Ectodermal cell (in vitro differentiated cells): ENCODE data around the gene HOXD11.

Source experiments
- H3K27ac ChIP-seq: 2 replicates; pipeline ENCODE4 v1.7.0; 2013; ENCODE audit warnings: mild to moderate bottlenecking, low read depth, low read length; ENCODE audit not compliant: insufficient read depth, poor library complexity, severe bottlenecking
- H3K27me3 ChIP-seq: 2 replicates; pipeline ENCODE4 v1.7.0; 2013; ENCODE audit warnings: mild to moderate bottlenecking, low read length; ENCODE audit not compliant: insufficient read depth, control insufficient read depth, poor library complexity, severe bottlenecking
- H3K36me3 ChIP-seq: one replicate; pipeline ENCODE4 v1.7.0; 2013; ENCODE audit warnings: low read length; ENCODE audit not compliant: control insufficient read depth, insufficient read depth
- H3K4me1 ChIP-seq: one replicate; pipeline ENCODE4 v1.7.0; 2013; ENCODE audit warnings: low read length; ENCODE audit not compliant: control insufficient read depth, insufficient read depth
- H3K4me3 ChIP-seq: 2 replicates; pipeline ENCODE4 v1.7.0; 2013; ENCODE audit warnings: low read depth, low read length, control low read depth; ENCODE audit not compliant: insufficient read depth
- H3K9me3 ChIP-seq: 2 replicates; pipeline ENCODE4 v1.7.0; 2013; ENCODE audit warnings: mild to moderate bottlenecking, low read length, moderate library complexity; ENCODE audit not compliant: control insufficient read depth
- WGBS, 2 experiments: methylation state at CpG; one replicate each; pipeline ENCODE4 v1.1.7; 2013; ENCODE audit warnings: missing lambda C conversion rate in 2 of 2; 5-methylcytosine and 5-hydroxymethylcytosine counted together

Gene HOXD11

GRCh38 chr2:176101216-176101830 lies 5.8 kb upstream of the HOXD11 start:
- Histone ChIP-seq H3K4me3 (no peak overlapping the region), H3K27ac (no peak overlapping the region), H3K36me3 (no peaks in the 10 kb centered on the region), H3K9me3 (no peaks in the 10 kb centered on the region), H3K4me1 (no peaks in the 10 kb centered on the region), H3K27me3 (peaks cover 100% of the 10 kb centered on the region)
- 13 to 14% methylated on average over 2 of the region's 2 CpGs for WGBS, 2 experiments

DNA sequence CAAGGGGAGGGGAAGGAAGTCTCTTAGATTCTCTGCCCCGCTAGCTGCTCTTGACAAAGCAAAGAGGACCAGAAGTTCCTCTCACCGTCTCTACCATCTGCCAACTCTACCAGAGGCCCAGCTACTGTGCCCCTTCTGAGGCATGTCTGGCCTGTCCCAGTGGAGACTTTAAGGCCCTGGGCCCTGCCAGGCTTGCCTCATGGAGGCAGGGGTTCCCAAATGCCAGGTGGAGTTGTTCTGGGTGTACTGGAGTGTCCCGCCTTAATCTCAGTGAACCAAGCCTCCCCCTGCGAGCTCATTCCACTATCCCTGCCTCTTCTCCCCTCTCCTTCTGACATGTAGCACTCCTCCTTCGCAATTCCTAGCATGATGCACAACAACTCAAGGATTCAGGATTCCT lies 5.2 kb upstream of the HOXD11 start:
- Histone ChIP-seq H3K36me3 (no peaks in the 10 kb centered on the region), H3K27ac (no peak overlapping the region), H3K9me3 (no peaks in the 10 kb centered on the region), H3K4me3 (no peak overlapping the region), H3K27me3 (peaks cover 100% of the 10 kb centered on the region), H3K4me1 (no peaks in the 10 kb centered on the region)
- 23 to 28% methylated on average over 5 of the region's 5 CpGs for WGBS, 2 experiments

- H3K27me3 ChIP-seq: peaks cover 100% of the 10 kb centered on the region
- WGBS, 2 experiments: 18 to 20% methylated on average over 7 of the region's 7 CpGs
- no peak overlapping the region for H3K27ac ChIP-seq
- H3K9me3 ChIP-seq: no peaks in the 10 kb centered on the region
- H3K4me1 ChIP-seq: no peaks in the 10 kb centered on the region
- H3K36me3 ChIP-seq: no peaks in the 10 kb centered on the region
- H3K4me3 ChIP-seq: no peak overlapping the region
Observed at GRCh38 chr2:176102309-176102866, 4.7 kb upstream of the HOXD11 start.

GRCh38 chr2:176103194-176103593 lies 3.9 kb upstream of the HOXD11 start:
- 3 to 7% methylated on average over 4 of the region's 7 CpGs for WGBS, 2 experiments
- Histone ChIP-seq H3K9me3 (no peaks in the 10 kb centered on the region), H3K27ac (no peak overlapping the region), H3K27me3 (peaks cover 100% of the 10 kb centered on the region), H3K36me3 (no peaks in the 10 kb centered on the region), H3K4me1 (no peaks in the 10 kb centered on the region), H3K4me3 (no peak overlapping the region)

GRCh38 chr2:176103742-176104315 lies 3.3 kb upstream of the HOXD11 start:
- no peaks in the 10 kb centered on the region for H3K36me3 ChIP-seq
- H3K4me1 ChIP-seq: no peaks in the 10 kb centered on the region
- no peaks in the 10 kb centered on the region for H3K9me3 ChIP-seq
- no peak overlapping the region for H3K27ac ChIP-seq
- 1 to 4% methylated on average over 17 of the region's 17 CpGs for WGBS, 2 experiments
- no peak overlapping the region for H3K4me3 ChIP-seq
- H3K27me3 ChIP-seq: peaks cover 100% of the 10 kb centered on the region

GRCh38 chr2:176104316-176105077 lies 2.6 kb upstream of the HOXD11 start:
- no peaks in the 10 kb centered on the region for H3K4me1 ChIP-seq
- H3K27ac ChIP-seq: no peak overlapping the region
- H3K4me3 ChIP-seq: no peak overlapping the region
- H3K27me3 ChIP-seq: peaks cover 100% of the 10 kb centered on the region
- 3 to 4% methylated on average over 56 of the region's 56 CpGs for WGBS, 2 experiments
- no peaks in the 10 kb centered on the region for H3K9me3 ChIP-seq
- H3K36me3 ChIP-seq: no peaks in the 10 kb centered on the region

DNA sequence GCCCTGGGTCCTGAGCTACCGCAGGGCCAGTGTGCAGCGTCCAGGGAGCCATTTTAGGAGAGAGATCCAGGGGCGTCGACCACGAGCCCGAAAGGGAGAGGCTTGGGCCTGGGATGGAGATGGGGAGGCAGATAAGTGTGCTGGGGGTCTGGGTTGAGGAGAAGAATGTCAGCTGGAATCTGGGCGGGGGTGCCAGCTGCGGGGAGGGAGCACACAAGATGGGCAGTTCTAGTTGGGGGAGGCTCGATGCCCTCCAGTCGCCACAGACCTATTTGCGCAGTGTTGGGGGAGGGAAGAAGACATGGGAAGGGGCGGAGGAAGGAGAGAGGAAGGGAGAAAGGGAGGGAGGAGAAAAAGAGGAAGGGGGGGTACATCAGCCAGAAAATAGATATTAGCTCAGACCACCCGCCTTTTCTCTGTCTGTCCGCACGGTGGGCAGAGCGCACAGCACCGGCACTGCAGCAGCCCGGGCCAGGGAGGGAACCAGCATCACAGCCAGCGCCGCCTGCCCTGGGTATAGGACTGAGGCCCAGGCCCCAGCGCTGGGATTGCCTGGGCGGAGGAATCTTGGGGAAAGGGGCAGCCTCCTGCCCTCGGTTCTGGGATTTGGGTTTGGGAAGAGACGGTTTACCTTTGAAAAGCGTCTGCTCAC lies 1.9 kb upstream of the HOXD11 start:
- Histone ChIP-seq H3K27ac (no peak overlapping the region), H3K27me3 (peaks cover 100% of the 10 kb centered on the region)

DNA sequence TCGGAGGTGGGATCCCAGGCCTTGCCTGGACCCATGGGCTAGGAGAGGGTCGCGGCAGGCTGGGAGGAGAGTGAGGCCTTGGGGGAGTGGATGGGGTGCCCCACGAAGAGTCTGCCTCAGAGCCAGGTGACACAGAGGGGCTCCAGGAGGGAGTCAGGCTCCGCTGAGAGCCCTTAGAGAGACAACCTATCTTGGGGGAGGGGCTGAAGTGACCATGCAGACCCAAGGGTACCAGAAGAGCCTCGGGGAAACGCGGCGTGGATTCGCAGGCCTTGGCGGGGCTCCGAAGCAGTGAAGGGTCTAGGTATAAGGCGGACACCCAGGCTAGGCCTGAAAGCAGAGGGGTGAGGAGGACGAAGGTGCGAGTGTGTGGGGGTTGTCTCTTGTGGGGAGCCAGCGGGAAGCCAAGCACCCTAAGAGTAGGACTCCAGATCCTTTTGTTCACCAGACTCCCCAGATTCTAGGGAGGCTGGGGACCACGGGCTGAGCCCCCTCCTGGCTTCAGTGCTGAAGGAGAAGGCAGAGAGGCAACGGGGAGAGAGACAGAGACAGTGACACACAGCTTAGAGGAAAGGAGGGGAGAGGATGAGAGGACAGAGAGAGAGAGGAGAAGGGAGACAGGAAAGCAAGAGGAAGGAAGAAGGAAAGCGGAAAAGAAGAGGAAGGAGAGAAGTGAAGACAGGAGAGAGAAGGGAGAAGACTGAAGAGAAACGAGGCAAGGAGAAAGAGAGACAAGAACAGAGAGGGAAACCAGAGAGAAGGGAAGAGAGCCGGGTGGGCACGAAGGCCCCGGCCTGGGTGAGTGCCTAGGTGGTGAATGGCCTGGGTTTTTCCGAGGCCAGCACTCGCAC lies 1.1 kb upstream of the HOXD11 start:
- Histone ChIP-seq H3K36me3 (no peaks in the 10 kb centered on the region), H3K4me1 (no peaks in the 10 kb centered on the region), H3K27ac (no peak overlapping the region), H3K27me3 (peaks cover 100% of the 10 kb centered on the region), H3K9me3 (no peaks in the 10 kb centered on the region), H3K4me3 (no peak overlapping the region)
- 3 to 4% methylated on average over 25 of the region's 25 CpGs for WGBS, 2 experiments

More for the DNA sequence above, 1.9 kb upstream of the HOXD11 start:
- Histone ChIP-seq H3K36me3 (no peaks in the 10 kb centered on the region), H3K9me3 (no peaks in the 10 kb centered on the region), H3K4me3 (no peak overlapping the region), H3K4me1 (no peaks in the 10 kb centered on the region)
- 2 to 3% methylated on average over 25 of the region's 25 CpGs for WGBS, 2 experiments

GRCh38 chr2:176107731-176108181 lies 676 bp downstream of the HOXD11 start:
- H3K27ac ChIP-seq: no peak overlapping the region
- H3K27me3 ChIP-seq: peaks cover 100% of the 10 kb centered on the region
- no peaks in the 10 kb centered on the region for H3K36me3 ChIP-seq
- no peaks in the 10 kb centered on the region for H3K9me3 ChIP-seq
- H3K4me1 ChIP-seq: no peaks in the 10 kb centered on the region
- no peak overlapping the region for H3K4me3 ChIP-seq
- 1 to 2% methylated on average over 58 to 59 of the region's 59 CpGs for WGBS, 2 experiments
